ENCODE results near the gene ARMC7.

DNA sequence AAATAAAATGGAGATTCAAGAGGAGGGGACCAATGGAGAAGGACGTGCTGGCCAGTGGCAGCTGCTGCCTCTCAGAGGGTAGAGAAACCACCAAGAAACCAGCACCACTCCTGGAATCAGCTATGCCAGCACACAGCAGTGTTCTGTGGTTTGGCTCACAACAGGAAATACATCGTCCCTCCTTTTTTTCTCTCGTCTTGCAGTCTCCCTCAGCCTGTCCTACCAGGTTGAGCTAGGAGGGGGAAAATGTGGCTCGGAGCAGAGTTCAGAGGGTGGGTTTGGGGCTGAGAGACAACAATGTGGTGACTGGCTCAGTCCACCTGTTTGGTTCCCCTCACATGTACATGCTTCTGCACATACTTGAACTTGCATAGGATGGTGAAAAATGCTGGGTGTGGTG, 41.9 kb upstream of the ARMC7 start:
- TF ChIP-seq, protein P1, sequence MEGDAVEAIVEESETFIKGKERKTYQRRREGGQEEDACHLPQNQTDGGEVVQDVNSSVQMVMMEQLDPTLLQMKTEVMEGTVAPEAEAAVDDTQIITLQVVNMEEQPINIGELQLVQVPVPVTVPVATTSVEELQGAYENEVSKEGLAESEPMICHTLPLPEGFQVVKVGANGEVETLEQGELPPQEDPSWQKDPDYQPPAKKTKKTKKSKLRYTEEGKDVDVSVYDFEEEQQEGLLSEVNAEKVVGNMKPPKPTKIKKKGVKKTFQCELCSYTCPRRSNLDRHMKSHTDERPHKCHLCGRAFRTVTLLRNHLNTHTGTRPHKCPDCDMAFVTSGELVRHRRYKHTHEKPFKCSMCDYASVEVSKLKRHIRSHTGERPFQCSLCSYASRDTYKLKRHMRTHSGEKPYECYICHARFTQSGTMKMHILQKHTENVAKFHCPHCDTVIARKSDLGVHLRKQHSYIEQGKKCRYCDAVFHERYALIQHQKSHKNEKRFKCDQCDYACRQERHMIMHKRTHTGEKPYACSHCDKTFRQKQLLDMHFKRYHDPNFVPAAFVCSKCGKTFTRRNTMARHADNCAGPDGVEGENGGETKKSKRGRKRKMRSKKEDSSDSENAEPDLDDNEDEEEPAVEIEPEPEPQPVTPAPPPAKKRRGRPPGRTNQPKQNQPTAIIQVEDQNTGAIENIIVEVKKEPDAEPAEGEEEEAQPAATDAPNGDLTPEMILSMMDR (IDR thresholded peaks at IDR 0.05), result no peak
- TF ChIP-seq, protein P2, sequence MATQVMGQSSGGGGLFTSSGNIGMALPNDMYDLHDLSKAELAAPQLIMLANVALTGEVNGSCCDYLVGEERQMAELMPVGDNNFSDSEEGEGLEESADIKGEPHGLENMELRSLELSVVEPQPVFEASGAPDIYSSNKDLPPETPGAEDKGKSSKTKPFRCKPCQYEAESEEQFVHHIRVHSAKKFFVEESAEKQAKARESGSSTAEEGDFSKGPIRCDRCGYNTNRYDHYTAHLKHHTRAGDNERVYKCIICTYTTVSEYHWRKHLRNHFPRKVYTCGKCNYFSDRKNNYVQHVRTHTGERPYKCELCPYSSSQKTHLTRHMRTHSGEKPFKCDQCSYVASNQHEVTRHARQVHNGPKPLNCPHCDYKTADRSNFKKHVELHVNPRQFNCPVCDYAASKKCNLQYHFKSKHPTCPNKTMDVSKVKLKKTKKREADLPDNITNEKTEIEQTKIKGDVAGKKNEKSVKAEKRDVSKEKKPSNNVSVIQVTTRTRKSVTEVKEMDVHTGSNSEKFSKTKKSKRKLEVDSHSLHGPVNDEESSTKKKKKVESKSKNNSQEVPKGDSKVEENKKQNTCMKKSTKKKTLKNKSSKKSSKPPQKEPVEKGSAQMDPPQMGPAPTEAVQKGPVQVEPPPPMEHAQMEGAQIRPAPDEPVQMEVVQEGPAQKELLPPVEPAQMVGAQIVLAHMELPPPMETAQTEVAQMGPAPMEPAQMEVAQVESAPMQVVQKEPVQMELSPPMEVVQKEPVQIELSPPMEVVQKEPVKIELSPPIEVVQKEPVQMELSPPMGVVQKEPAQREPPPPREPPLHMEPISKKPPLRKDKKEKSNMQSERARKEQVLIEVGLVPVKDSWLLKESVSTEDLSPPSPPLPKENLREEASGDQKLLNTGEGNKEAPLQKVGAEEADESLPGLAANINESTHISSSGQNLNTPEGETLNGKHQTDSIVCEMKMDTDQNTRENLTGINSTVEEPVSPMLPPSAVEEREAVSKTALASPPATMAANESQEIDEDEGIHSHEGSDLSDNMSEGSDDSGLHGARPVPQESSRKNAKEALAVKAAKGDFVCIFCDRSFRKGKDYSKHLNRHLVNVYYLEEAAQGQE (IDR thresholded peaks at IDR 0.05; ENCODE audit: insufficient read depth in 1 of 2, low read depth in 2 of 2, low read length in 1 of 2), result no peak
- TF ChIP-seq POLR2AphosphoS5 (IDR thresholded peaks at IDR 0.05; ENCODE audit: low read depth, low read length) (no peak), SIN3A (IDR thresholded peaks at IDR 0.05; ENCODE audit: borderline replicate concordance, insufficient read depth, low read depth, low read length) (no peak), TCF7L2 (IDR thresholded peaks at IDR 0.05; ENCODE audit: low read depth, low read length) (no peak)
